Trophoblast cell (in vitro differentiated cells and primary cell): ENCODE measurements around the gene CFHR2.
"Not testable (repeated sequence)": the region's sequence is repeated elsewhere in the genome, so short reads cannot be mapped to it uniquely, and the experiment has no call there.

ENCODE experiments used
- DNase-seq, 2 donors: peaks; one replicate each; pipeline ENCODE4 v3.0.0-alpha.2; 2016
- H2AFZ ChIP-seq: 2 replicates; pipeline ENCODE4 v1.6.1; 2013; ENCODE audit warnings: low read length, moderate library complexity, mild to moderate bottlenecking; ENCODE audit not compliant: insufficient read depth, poor library complexity
- H2AK5ac ChIP-seq: 2 replicates; pipeline ENCODE4 v1.6.1; 2013; ENCODE audit warnings: mild to moderate bottlenecking, low read length
- H2BK120ac ChIP-seq: 2 replicates; pipeline ENCODE4 v1.6.1; 2013; ENCODE audit warnings: low read length, mild to moderate bottlenecking, moderate library complexity; ENCODE audit not compliant: insufficient read depth, poor library complexity
- H2BK12ac ChIP-seq: 2 replicates; pipeline ENCODE4 v1.6.1; 2013; ENCODE audit warnings: mild to moderate bottlenecking, low read length, moderate library complexity
- H2BK5ac ChIP-seq: 2 replicates; pipeline ENCODE4 v1.6.1; 2013; ENCODE audit warnings: low read length, low read depth, moderate library complexity, mild to moderate bottlenecking; ENCODE audit not compliant: poor library complexity
- H3K14ac ChIP-seq: 2 replicates; pipeline ENCODE4 v1.6.1; 2013; ENCODE audit warnings: mild to moderate bottlenecking, low read length
- H3K18ac ChIP-seq: 2 replicates; pipeline ENCODE4 v1.6.1; 2013; ENCODE audit warnings: mild to moderate bottlenecking, low read length
- H3K23ac ChIP-seq: 2 replicates; pipeline ENCODE4 v1.6.1; 2013; ENCODE audit warnings: low read length
- H3K27ac ChIP-seq: 2 replicates; pipeline ENCODE4 v1.5.1; 2013; ENCODE audit warnings: low read depth, mild to moderate bottlenecking, inconsistent platforms, low read length, moderate library complexity
- H3K27me3 ChIP-seq: 2 replicates; pipeline ENCODE4 v1.6.1; 2013; ENCODE audit warnings: inconsistent platforms, mild to moderate bottlenecking, low read length, moderate library complexity; ENCODE audit not compliant: insufficient read depth
- H3K36me3 ChIP-seq, 2 experiments: 1 replicate in 1 of 2; 2 replicates in 1 of 2; pipeline ENCODE4 v1.6.1; 2013; ENCODE audit warnings: low read length in 2 of 2, mild to moderate bottlenecking in 2 of 2, moderate library complexity in 1 of 2; ENCODE audit not compliant: insufficient read depth in 2 of 2, control insufficient read depth in 1 of 2
- H3K4ac ChIP-seq: 2 replicates; pipeline ENCODE4 v1.6.1; 2013; ENCODE audit warnings: low read depth, mild to moderate bottlenecking, low read length, moderate library complexity
- H3K4me1 ChIP-seq, 2 experiments: 1 replicate in 1 of 2; 2 replicates in 1 of 2; pipeline ENCODE4 v1.6.1; 2013; ENCODE audit warnings: low read length in 2 of 2, mild to moderate bottlenecking in 2 of 2, moderate library complexity in 1 of 2; ENCODE audit not compliant: insufficient read depth in 2 of 2, control insufficient read depth in 1 of 2
- H3K4me2 ChIP-seq: 2 replicates; pipeline ENCODE4 v1.6.1; 2013; ENCODE audit warnings: inconsistent platforms, mild to moderate bottlenecking, low read length, moderate library complexity
- H3K4me3 ChIP-seq: 2 replicates; pipeline ENCODE4 v1.5.1; 2013; ENCODE audit warnings: mild to moderate bottlenecking, low read depth, low read length, inconsistent platforms
- H3K79me1 ChIP-seq: one replicate; pipeline ENCODE4 v1.6.1; 2013; ENCODE audit warnings: low read length
- H3K79me2 ChIP-seq: 2 replicates; pipeline ENCODE4 v1.6.1; 2013; ENCODE audit warnings: low read length, mild to moderate bottlenecking; ENCODE audit not compliant: control insufficient read depth, insufficient read depth, poor library complexity
- H3K9ac ChIP-seq: 2 replicates; pipeline ENCODE4 v1.6.1; 2013; ENCODE audit warnings: mild to moderate bottlenecking, low read length
- H3K9me3 ChIP-seq: 2 replicates; pipeline ENCODE4 v1.6.1; 2013; ENCODE audit warnings: low read depth, mild to moderate bottlenecking, control low read depth, inconsistent platforms, low read length; ENCODE audit not compliant: insufficient read depth
- H4K12ac ChIP-seq: 2 replicates; pipeline ENCODE4 v1.6.1; 2013; ENCODE audit warnings: low read depth, mild to moderate bottlenecking, low read length, moderate library complexity
- H4K8ac ChIP-seq: 2 replicates; pipeline ENCODE4 v1.6.1; 2013; ENCODE audit warnings: low read depth, mild to moderate bottlenecking, low read length, moderate library complexity
- H4K91ac ChIP-seq: one replicate; pipeline ENCODE4 v1.6.1; 2013; ENCODE audit warnings: low read depth, mild to moderate bottlenecking, low read length, moderate library complexity
- WGBS: extraction: QIAGEN DNeasy Blood & Tissue Kit; methylation state at CpG from one replicate; pipeline ENCODE4 v1.1.7; 2013; ENCODE audit warnings: missing lambda C conversion rate; ENCODE audit not compliant: insufficient read length, insufficient coverage; ENCODE audit errors: extremely low coverage; 5-methylcytosine and 5-hydroxymethylcytosine counted together

The CFHR2 gene

DNA sequence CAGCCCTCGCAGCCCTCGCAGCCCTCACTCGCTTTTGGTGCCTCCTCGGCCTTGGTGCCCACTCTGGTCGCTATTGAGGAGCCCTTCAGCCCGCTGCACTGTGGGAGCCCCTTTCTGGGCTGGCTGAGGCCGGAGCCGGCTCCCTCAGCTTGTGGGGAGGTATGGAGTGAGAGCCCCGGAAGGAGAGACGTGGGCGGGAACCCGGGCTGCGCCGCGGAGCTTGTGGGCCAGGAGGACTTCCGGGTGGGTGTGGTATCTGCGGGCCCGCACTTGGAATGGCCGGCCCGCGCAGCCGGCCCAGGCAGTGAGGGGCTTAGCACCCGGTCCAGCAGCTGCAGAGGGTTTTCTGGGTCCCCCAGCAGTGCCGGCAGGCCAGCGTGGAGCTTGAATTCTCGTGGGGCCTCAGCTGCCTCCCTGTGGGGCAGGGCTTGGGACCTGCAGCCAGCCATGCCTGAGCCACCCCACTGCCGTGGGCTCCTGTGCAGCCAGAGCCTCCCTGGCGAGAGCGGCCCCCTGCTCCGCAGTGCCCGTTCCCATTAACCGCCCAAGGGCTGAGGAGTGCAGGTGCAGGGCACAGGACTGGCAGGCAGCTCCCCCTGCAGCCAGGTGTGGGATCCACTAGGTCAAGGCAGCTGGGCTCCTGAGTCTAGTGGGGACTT, 9.9 kb upstream of the CFHR2 start:
- Histone ChIP-seq H3K4me1 (no peaks in the 10 kb centered on the region), H3K27me3 (no peaks in the 10 kb centered on the region), H3K27ac (no peak overlapping the region), H3K4ac (no peak overlapping the region), H3K36me3 (no peaks in the 10 kb centered on the region), H2AFZ (no peak overlapping the region), H2BK12ac (no peak overlapping the region), H3K23ac (no peak overlapping the region), H2BK5ac (no peak overlapping the region), H2BK120ac (no peak overlapping the region), H3K9ac (no peak overlapping the region), H4K8ac (no peak overlapping the region), H3K9me3 (no peaks in the 10 kb centered on the region), H3K79me2 (no peaks in the 10 kb centered on the region), H2AK5ac (no peak overlapping the region), H3K4me3 (no peak overlapping the region), H3K14ac (no peak overlapping the region), H4K12ac (no peak overlapping the region), H3K79me1 (no peaks in the 10 kb centered on the region), H3K4me2 (no peak overlapping the region), H4K91ac (no peak overlapping the region), H3K18ac (no peak overlapping the region)
- WGBS, result no CpG with 5 or more reads among the region's 32 CpGs
- DNase-seq, result no peak

DNA sequence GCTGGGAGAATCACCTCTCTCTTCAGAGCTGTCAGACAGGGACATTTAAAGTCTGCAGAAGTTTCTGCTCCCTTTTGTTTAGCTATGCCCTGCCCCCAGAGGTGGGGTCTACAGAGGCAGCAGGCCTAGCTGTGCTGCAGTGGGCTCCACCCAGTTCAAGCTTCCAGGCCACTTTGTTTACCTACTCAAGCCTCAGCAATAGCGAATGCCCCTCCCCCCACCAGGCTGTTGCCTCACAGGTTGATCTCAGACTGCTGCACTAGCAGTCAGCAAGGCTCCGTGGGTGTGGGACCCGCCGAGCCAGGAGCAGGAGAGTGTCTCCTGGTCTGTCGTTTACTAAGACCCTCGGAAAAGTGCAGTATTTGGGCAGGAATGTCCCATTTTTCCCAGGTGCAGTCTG, 2.1 kb upstream of the CFHR2 start:
- not testable (repeated sequence) for H3K27me3 ChIP-seq, H3K9me3 ChIP-seq, H4K91ac ChIP-seq, H3K4me1 ChIP-seq, H4K8ac ChIP-seq, H2BK12ac ChIP-seq, H3K4me3 ChIP-seq, H3K4me2 ChIP-seq, H3K79me2 ChIP-seq, H3K14ac ChIP-seq, H3K18ac ChIP-seq, H3K79me1 ChIP-seq, H2AFZ ChIP-seq, H2BK120ac ChIP-seq, H2AK5ac ChIP-seq, H3K36me3 ChIP-seq, H3K27ac ChIP-seq, H2BK5ac ChIP-seq, DNase-seq, H3K9ac ChIP-seq, H4K12ac ChIP-seq, H3K4ac ChIP-seq, H3K23ac ChIP-seq
- WGBS, result no CpG with 5 or more reads among the region's 6 CpGs

DNA sequence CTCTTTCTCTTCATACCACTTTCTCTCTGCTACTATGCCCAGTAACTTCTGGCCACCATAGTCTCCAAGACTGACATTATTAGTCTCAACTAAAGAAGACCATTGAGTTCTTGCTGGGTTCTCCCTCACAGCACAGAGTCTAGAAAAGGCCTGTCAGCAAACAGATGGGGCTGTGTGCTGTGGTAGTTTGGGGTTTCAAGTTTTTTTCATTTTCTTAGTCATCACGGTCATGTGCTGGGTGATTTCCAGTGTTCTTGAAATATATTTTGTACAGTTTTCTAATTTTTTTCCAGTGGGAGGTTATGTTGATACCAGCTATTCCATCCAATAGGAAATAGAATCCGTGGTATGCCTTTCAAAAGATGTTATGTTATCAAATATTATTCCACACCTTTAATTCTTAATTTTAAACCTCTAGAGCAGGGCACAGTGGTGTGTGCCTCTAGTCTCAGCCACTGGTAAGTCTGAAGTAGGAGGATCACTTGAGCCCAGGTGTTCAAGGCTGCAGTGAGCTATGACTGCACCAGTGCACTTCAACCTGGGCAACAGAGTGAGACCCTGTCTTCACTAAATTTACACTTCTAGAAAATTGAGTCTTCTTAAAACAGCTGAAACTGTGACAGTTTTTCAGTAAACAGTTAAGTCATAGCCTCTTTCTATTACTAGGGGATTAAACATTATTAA, 8.3 kb downstream of the CFHR2 start:
- no peak overlapping the region for H3K4me2 ChIP-seq
- no peak for DNase-seq
- no CpG with 5 or more reads among the region's 2 CpGs for WGBS

DNA sequence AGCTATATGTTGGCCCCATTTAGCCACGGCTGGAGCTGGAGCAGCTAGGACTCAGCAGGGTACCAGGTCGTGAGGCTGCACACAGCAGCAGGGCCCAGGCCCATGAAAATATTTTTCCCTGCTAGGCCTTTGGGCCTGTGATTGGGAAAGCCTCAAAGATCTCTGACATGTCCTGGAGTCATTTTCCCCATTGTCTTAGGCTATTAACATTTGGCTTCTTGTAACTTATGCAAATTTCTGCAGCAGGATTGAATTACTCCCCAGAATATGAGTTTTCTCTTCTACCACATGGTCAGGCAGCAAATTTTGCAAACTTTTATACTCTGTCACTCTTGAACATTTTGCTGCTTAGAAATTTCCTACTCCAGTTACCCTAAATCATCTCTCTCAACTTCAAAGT, 11.2 kb downstream of the CFHR2 start:
- H4K91ac ChIP-seq, result no peak overlapping the region
- H3K36me3 ChIP-seq, result no peaks in the 10 kb centered on the region
- WGBS, result no CpG with 5 or more reads among the region's 2 CpGs
- no peaks in the 10 kb centered on the region for H3K79me1 ChIP-seq
- no peaks in the 10 kb centered on the region for H3K27me3 ChIP-seq
- H3K23ac ChIP-seq, result no peak overlapping the region
- H3K4me1 ChIP-seq, result no peaks in the 10 kb centered on the region
- no peak overlapping the region for H2AK5ac ChIP-seq
- no peak overlapping the region for H2BK5ac ChIP-seq
- H3K18ac ChIP-seq, result no peak overlapping the region
- H3K9me3 ChIP-seq, result no peaks in the 10 kb centered on the region
- no peak overlapping the region for H3K4me2 ChIP-seq
- H2BK12ac ChIP-seq, result no peak overlapping the region
- H3K9ac ChIP-seq, result no peak overlapping the region
- no peak overlapping the region for H4K12ac ChIP-seq
- H3K14ac ChIP-seq, result no peak overlapping the region
- no peak overlapping the region for H3K4ac ChIP-seq
- no peak overlapping the region for H3K27ac ChIP-seq
- H4K8ac ChIP-seq, result no peak overlapping the region
- no peaks in the 10 kb centered on the region for H3K79me2 ChIP-seq
- no peak for DNase-seq
- no peak overlapping the region for H2AFZ ChIP-seq
- H2BK120ac ChIP-seq, result no peak overlapping the region
- no peak overlapping the region for H3K4me3 ChIP-seq

More for the DNA sequence above, 8.3 kb downstream of the CFHR2 start:
- Histone ChIP-seq H2BK5ac (no peak overlapping the region), H3K9ac (no peak overlapping the region), H2AK5ac (no peak overlapping the region), H3K79me2 (no peaks in the 10 kb centered on the region), H4K12ac (no peak overlapping the region), H3K23ac (no peak overlapping the region), H2BK120ac (no peak overlapping the region), H3K36me3 (no peaks in the 10 kb centered on the region), H3K27ac (no peak overlapping the region), H2BK12ac (no peak overlapping the region), H4K91ac (no peak overlapping the region), H4K8ac (no peak overlapping the region), H3K79me1 (no peaks in the 10 kb centered on the region), H3K4me3 (no peak overlapping the region), H3K9me3 (no peaks in the 10 kb centered on the region), H3K18ac (no peak overlapping the region), H2AFZ (no peak overlapping the region), H3K14ac (no peak overlapping the region), H3K4ac (no peak overlapping the region), H3K27me3 (no peaks in the 10 kb centered on the region), H3K4me1 (no peaks in the 10 kb centered on the region)
